HG03457 (cell line): Measurements from ENCODE around the gene SMPDL3B.

Experiments
- ATAC-seq: cut with Tn5 transposase; IDR thresholded peaks from one replicate; pipeline ENCODE4 v1.9.1; 2021; ENCODE audit warnings: moderate number of reproducible peaks; ENCODE audit not compliant: unreplicated experiment

Gene SMPDL3B

GRCh38 chr1:27940297-27940696, 5.5 kb downstream of the SMPDL3B start:
- ATAC-seq = no peak

- ATAC-seq = no peak
Observed at GRCh38 chr1:27940870-27941560, 6.2 kb downstream of the SMPDL3B start.

DNA sequence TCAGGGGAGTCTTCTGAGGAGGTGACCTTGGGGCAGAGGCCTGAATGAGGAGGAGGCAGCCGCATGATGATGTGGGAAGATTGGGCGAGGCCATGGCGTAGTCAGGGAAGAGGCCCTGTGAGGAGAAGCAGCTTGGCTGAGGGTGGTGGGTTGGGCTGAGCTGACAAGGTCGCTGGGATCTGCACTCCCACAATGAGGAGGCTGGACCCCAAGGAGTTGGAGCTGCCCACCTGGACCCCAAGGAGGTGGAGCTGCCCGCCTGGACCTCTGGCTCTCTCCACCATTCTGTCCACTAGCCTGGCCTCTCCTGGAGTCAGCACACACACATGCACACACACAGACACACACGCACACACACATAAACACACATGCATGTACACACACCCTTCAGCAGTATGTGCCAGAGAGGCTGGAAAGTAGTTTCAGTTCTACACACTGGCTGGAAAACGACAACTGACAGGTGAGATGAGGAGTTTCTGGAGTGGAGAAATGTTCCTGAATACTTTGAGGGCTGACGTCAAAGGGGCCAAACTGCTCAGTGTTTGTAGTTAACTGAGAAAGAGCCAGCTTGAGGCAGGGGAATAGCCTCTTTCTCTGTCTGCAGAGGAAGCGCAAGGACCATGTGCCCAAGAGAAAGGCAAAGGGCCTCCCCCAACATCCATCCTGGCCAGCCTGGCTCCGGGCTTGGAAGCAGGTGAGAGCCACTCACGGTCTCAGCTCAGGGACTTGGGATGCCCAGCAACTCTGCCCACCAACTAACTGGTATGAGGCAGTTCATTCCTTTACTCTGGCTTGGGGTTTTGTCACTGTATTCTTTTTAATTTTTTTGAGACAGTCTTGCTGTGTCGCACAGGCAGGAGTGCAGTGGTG, 7.1 kb downstream of the SMPDL3B start:
- ATAC-seq = no peak

DNA sequence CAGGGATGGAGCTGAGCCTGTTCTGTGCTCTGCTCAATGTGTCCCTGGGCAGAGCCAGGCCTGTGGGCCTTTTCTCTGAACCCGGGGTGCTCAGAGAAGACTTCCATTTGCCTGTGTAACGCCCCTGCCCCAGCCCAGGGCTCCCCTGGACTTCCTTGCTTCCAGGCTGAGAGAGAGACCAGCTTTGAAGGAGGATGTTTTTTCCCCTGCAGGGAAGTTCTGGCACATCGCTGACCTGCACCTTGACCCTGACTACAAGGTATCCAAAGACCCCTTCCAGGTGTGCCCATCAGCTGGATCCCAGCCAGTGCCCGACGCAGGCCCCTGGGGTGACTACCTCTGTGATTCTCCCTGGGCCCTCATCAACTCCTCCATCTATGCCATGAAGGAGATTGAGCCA, 10.2 kb downstream of the SMPDL3B start:
- ATAC-seq = no peak

- no peak for ATAC-seq
Observed at GRCh38 chr1:27949027-27949426, 14.2 kb downstream of the SMPDL3B start.

GRCh38 chr1:27951396-27951795, 16.6 kb downstream of the SMPDL3B start:
- no peak for ATAC-seq

GRCh38 chr1:27952147-27952546, 17.3 kb downstream of the SMPDL3B start:
- ATAC-seq = no peak

DNA sequence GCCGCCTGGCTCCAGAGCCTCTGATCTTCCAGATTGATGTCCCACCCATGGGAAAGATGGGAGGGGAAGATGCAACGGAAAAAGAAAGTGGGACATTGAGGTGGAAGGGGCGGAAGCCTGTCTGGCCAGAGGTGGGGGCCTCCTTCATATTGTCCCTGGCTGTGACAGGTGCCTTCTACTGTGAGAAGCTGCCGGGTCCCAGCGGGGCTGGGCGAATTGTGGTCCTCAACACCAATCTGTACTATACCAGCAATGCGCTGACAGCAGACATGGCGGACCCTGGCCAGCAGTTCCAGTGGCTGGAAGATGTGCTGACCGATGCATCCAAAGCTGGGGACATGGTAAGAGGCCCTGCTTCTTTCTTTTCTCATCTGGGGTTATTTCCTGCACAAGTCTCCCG, 19.4 kb downstream of the SMPDL3B start:
- no peak for ATAC-seq

- ATAC-seq = no peak
Observed at GRCh38 chr1:27955076-27955475, 20.3 kb downstream of the SMPDL3B start.

DNA sequence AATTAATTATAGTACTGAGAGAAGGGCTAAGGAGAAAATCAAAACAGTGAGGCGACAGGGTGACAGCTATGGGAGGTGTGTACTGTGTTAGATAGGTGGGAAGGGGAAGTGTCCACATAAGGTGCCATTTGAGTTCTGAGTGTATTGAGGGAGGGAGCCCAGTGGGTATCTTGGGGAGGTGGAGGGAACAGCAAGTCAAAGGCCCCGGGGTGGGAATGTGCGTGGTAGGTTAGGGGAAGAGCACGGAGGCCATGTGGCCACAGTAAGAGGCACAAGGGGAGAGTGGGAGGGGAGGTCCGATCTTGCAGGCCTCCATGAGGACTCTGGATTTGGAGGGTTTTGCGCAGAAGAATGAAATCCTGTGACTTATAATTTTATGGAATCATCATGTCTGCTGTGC, 22.0 kb downstream of the SMPDL3B start:
- no peak for ATAC-seq

- ATAC-seq = no peak
Observed at GRCh38 chr1:27957655-27958054, 22.9 kb downstream of the SMPDL3B start.

GRCh38 chr1:27958513-27958912, 23.7 kb downstream of the SMPDL3B start:
- no peak for ATAC-seq

DNA sequence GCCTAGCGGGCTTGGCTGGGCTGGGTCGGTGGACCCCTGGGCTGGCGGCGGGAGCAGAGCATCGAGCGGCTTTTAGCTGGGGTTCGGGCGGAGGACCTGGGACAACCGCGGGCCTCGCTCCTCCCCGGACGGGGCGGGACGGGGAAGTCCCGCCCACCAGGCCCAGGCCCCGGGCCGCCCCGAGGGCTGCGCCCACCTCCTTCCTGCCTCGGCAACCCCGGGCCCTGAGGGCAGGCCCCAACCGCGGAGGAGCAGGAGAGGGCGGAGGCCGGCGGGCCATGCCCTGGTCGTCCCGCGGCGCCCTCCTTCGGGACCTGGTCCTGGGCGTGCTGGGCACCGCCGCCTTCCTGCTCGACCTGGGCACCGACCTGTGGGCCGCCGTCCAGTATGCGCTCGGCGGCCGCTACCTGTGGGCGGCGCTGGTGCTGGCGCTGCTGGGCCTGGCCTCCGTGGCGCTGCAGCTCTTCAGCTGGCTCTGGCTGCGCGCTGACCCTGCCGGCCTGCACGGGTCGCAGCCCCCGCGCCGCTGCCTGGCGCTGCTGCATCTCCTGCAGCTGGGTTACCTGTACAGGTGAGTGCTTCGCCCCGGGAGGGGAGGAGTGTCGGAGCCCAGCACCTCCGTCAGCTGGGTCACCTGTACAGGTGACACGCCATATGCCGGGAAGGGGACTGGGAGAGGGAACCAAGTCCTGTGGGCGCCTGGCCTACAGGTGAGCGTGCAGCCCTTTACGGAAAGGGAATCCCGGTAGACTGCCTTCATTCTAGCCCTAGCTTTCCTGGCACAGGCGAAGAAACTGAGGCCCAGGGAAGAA, 25.2 kb downstream of the SMPDL3B start, which contains the start of gene XKR8:
XKR8 (plus strand) TSS at position 182 of the 812 bp plus-strand sequence; CDS start at position 279, 97 bp downstream.
- peak; percentile 78 for ATAC-seq

GRCh38 chr1:27960762-27961645, 26.2 kb downstream of the SMPDL3B start:
- no peak for ATAC-seq

- no peak for ATAC-seq
Observed at GRCh38 chr1:27961646-27962221, 26.9 kb downstream of the SMPDL3B start.

- ATAC-seq = no peak
Observed at GRCh38 chr1:27963393-27963792, 28.6 kb downstream of the SMPDL3B start.

- ATAC-seq = no peak
Observed at GRCh38 chr1:27966402-27967105, 31.8 kb downstream of the SMPDL3B start.

DNA sequence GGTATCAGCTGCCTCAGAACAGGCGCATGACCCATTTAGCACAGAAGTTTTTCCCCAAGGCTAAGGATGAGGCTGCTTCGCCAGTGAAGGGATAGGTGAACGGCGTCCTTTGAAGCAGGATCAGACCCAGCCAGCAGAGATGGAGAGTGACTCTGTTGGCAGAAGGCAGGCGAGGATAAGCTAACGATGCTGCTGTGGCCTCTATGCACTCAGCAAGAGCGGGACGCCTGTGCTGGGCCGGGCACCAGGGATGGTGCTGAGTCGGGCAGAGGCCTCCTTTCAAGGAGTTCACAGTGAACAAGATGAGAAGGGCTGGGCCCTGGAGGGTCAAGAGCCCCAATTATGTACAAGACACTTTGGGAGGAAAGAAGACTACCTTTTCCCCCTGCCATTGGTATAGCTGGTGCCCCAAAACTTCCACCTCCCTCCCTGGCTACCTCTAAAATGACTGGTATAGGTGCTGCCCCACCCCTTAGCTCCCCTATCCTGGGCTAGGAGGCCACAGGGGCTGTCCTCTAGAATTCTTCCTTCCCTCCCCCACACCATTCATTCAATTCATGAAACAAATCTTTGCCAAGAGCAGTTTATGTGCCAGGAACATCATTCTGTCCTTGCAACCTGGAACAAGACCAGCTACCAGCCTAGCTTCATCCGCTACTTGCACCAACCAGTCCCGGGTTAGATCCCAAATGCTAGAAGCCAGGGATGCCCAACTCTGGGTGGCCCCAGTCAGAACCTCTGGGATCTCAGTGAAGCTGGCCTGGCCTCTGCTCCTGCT, 32.5 kb downstream of the SMPDL3B start:
- no peak for ATAC-seq
